ENCODE measurements around the gene RAB41. TPM values are rescaled to one million over a fixed set of nuclear protein-coding genes. Genes with fewer than 3 reads are reported as not detected.

RAB41 gene
- total and polyA plus RNA-seq, 2 of the 13 experiments (the other 11 are each of a cell fraction or from before 2014, with no cell fraction given): not detected

GRCh38 chrX:70289793-70290770, 8.1 kb downstream of the RAB41 start, which contains the start of the genes KIF4A and PDZD11 (continued):
- no peak for TF ChIP-seq ZNF281 (CRISPR knock-in tag; IDR thresholded peaks at IDR 0.05; ENCODE audit: borderline replicate concordance)
- no peak for TF ChIP-seq BCL6 (CRISPR knock-in tag; IDR thresholded peaks at IDR 0.05)
- TF ChIP-seq MYNN (CRISPR knock-in tag; IDR thresholded peaks at IDR 0.05; ENCODE audit: low read depth): no peak
- TF ChIP-seq ZIK1 (CRISPR knock-in tag; IDR thresholded peaks at IDR 0.05; ENCODE audit: borderline replicate concordance, low read depth): no peak
- TF ChIP-seq THRA (CRISPR knock-in tag; IDR thresholded peaks at IDR 0.05; ENCODE audit: borderline replicate concordance): no peak
- TF ChIP-seq ATF4 (CRISPR knock-in tag; IDR thresholded peaks at IDR 0.05): peak in 1 of 2 experiments; percentile 28; a peak in 1 of 4 replicates
- TF ChIP-seq HNRNPUL1 (IDR thresholded peaks at IDR 0.05; ENCODE audit: low read depth, low read length): no peak
- no peak for TF ChIP-seq NR1H2 (CRISPR knock-in tag; IDR thresholded peaks at IDR 0.05; ENCODE audit: borderline replicate concordance, low read depth)
- TF ChIP-seq MYC (CRISPR knock-in tag; IDR thresholded peaks at IDR 0.05; ENCODE audit: borderline replicate concordance): peak; percentile 38; the same call in 1 of the 2 replicates
- TF ChIP-seq ZNF263 (CRISPR knock-in tag; IDR thresholded peaks at IDR 0.05): no peak
- TF ChIP-seq ZNF788 (CRISPR knock-in tag; IDR thresholded peaks at IDR 0.05; ENCODE audit: borderline replicate concordance): no peak
- TF ChIP-seq ZNF598 (CRISPR knock-in tag; IDR thresholded peaks at IDR 0.05; ENCODE audit: borderline replicate concordance): no peak
- no peak for TF ChIP-seq GPN1 (CRISPR knock-in tag; IDR thresholded peaks at IDR 0.05; ENCODE audit: borderline replicate concordance)
- TF ChIP-seq NCOA1 (CRISPR knock-in tag; IDR thresholded peaks at IDR 0.05): no peak
- no peak for TF ChIP-seq DR1 (CRISPR knock-in tag; IDR thresholded peaks at IDR 0.05)
- no peak for TF ChIP-seq ZNF205 (CRISPR knock-in tag; IDR thresholded peaks at IDR 0.05)
- no peak for TF ChIP-seq ZNF33B (CRISPR knock-in tag; IDR thresholded peaks at IDR 0.05)
- TF ChIP-seq MIXL1 (CRISPR knock-in tag; IDR thresholded peaks at IDR 0.05): no peak
- no peak for TF ChIP-seq ZNF530 (CRISPR knock-in tag; IDR thresholded peaks at IDR 0.05; ENCODE audit: low read depth)
- no peak for TF ChIP-seq ZNF615 (CRISPR knock-in tag; IDR thresholded peaks at IDR 0.05; ENCODE audit: borderline replicate concordance)
- TF ChIP-seq ZNF619 (CRISPR knock-in tag; IDR thresholded peaks at IDR 0.05): no peak
- no peak for TF ChIP-seq HOXD1 (CRISPR knock-in tag; IDR thresholded peaks at IDR 0.05)
- no peak for TF ChIP-seq ZBTB39 (CRISPR knock-in tag; IDR thresholded peaks at IDR 0.05)
